Body of pancreas (tissue), 4 donors: ENCODE data around the gene CBL.

Experiments
- CTCF ChIP-seq, 7 experiments: fragments of 450-650 bp in 4 of 7; fragments of 200-600 bp in 3 of 7; sonication (generic) in 3 of 7; IDR thresholded peaks; one replicate each; pipeline ENCODE4 v1.5.1; 2016 to 2019; ENCODE audit warnings: antibody characterized with exemption in 7 of 7
- POLR2A ChIP-seq, 3 donors: fragments of 450-650 bp; IDR thresholded peaks; one replicate each; pipeline ENCODE4 v1.6.1; 2016; ENCODE audit warnings: antibody characterized with exemption in 3 of 3, mild to moderate bottlenecking in 2 of 3

- TF ChIP-seq CTCF (IDR thresholded peaks at IDR 0.05) (no peak), POLR2A (IDR thresholded peaks at IDR 0.05) (no peak)
Observed at GRCh38 chr11:119237515-119237914, 31.4 kb downstream of the CBL start.
